GM12801 (cell line): Measurements from ENCODE around the gene DENND4A.

Experiments used
- TF ChIP-seq, protein P1 (sequence below): IDR thresholded peaks from one replicate; pipeline ENCODE4 v1.5.1; 2011; ENCODE audit warnings: control low read depth; ENCODE audit not compliant: insufficient read length; ENCODE audit errors: extremely low read depth

DENND4A gene

DNA sequence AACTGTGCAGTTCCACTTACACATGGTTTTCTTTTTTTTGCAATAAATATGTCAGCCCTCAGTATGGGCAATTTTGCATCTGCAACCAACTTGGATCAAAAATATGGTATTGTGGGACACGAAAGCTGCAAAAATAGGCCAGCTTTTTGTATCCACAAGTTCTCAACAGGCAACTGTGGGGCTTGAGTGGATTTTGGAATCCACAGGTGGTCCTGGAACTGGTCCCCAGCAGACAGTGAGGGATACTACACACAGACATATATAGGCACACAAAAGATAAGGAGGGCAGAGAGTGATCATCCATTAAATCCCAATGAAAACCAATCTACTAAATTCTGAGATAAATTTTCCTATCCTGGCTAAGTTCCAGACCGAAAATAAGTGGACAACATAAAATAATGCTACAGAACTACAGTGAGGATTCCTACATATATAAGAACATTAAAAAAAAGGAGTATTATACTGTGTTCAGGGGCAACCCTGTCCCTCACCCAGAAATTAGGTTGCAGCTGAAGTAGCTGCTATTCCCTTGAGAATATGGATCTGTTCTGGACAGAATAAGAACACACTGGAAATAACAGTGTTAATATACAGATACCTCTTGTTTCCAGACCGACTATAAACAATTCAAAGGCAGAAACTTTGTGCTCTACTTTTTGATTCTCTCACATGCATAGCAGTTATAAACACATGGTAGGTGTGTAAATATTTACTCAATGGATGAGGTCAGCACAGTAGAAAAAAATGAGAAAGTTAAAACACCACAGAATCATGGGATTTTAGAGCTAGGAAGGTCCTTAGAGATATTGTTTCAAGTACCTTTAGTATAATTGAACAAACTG lies 25.4 kb downstream of the DENND4A start:
- TF ChIP-seq, protein P1, sequence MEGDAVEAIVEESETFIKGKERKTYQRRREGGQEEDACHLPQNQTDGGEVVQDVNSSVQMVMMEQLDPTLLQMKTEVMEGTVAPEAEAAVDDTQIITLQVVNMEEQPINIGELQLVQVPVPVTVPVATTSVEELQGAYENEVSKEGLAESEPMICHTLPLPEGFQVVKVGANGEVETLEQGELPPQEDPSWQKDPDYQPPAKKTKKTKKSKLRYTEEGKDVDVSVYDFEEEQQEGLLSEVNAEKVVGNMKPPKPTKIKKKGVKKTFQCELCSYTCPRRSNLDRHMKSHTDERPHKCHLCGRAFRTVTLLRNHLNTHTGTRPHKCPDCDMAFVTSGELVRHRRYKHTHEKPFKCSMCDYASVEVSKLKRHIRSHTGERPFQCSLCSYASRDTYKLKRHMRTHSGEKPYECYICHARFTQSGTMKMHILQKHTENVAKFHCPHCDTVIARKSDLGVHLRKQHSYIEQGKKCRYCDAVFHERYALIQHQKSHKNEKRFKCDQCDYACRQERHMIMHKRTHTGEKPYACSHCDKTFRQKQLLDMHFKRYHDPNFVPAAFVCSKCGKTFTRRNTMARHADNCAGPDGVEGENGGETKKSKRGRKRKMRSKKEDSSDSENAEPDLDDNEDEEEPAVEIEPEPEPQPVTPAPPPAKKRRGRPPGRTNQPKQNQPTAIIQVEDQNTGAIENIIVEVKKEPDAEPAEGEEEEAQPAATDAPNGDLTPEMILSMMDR: no peak

DNA sequence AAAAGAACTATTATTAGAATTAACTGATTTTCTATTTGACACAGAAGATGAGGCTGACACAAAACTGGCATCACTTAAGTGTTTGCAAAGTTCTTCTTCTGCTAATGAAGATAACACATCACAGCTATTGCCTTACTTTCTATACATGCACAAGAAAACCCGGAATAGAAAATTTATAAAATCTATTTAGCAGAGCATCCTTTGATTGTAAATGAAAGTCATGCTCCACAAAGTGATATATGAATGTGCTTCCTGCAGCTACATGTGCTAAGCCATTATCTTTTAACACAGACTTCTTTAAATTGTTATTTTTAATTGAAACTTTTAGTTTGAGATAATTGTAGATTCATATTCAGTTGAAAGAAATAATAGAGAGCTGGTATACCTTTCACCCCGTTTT lies 27.0 kb downstream of the DENND4A start:
- TF ChIP-seq, protein P1: no peak

DNA sequence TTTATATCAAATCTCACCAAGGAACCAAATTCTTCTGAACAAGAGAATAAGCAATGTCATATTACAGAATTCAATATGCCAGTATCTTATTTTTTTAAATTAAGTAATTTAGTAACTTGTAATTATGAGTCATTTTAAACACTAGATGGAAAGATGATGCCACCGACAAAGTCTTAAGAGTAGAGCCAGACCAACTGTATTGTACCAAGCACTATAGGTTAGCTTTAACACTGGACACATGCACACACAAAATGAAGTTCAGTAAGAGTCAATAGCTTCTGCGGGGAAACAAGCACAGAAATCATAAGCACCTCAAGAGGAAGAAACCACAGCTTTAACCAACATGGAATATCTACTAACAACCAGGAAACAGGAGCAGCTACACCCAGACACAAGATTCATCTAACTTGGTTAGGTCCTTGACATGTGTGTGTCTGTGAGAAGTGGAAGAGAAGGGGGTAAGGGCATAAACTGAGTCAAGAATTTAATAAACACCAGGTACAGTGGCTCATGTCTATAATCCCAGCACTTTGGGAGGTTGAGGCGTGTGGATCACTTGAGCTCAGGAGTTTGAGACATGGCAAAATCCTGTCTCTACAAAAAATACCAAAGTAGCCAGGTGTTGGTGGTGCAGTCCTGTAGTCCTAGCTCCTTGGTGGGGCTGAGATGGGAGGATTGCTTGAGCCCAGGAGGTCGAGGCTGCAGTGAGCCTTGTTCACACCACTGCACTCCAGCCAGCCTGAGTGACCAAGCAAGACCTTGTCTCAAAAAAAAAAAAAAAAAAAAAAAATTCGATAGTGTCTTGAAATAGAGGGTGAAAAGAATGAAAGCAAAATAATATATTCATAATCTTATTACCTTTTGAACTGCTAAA lies 28.9 kb downstream of the DENND4A start:
- TF ChIP-seq, protein P1: no peak

DNA sequence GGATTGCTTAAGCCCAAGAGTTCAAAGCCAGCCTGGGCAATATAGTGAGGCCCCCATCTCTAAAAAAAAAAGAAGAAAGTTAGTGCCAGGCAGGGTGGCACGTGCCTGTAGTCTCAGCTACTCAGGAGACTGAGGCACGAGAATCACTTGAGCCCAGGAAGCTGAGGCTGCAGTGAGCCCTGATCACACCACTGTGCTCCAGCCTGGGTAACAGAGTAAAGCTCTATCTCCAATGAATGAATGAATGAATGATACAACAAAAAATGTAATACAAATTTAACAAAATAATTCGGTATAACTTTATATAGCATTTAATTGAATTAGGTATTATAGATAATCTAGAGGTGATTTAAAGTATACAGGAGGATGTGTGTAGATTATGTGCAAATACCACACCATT lies 29.7 kb downstream of the DENND4A start:
- TF ChIP-seq, protein P1: no peak

DNA sequence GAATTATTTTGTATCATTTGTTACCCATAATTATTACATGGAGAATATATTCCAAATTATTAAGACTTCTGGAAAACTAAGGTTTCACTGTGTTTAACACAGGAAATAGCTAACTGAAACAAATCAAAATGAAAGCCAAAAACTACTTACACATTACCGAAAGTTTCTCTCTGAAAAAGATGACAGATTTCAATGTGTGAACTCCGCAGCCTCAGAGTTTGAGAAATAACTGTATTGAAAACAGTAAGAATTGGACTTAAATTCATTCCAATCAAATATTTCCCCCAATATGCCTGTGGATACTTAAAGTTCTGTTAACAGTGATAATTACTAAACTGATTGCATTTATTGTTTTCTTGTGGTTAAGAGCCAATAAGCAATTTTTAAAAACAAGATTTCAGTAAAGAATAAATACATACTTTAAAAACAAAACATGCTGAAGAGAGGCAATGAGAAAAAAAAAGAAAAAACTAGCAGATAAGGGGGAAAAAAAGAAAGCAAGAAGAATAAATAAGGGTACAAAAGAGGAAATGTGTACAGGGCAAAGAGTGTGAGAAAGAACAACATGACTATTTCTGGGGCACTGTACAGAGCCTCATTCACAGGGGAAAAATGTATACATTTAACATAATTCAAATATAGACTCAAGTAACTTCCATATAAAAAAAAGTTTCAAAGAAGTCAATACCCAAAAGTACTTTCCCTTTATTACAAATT lies 30.7 kb downstream of the DENND4A start:
- TF ChIP-seq, protein P1: no peak

DNA sequence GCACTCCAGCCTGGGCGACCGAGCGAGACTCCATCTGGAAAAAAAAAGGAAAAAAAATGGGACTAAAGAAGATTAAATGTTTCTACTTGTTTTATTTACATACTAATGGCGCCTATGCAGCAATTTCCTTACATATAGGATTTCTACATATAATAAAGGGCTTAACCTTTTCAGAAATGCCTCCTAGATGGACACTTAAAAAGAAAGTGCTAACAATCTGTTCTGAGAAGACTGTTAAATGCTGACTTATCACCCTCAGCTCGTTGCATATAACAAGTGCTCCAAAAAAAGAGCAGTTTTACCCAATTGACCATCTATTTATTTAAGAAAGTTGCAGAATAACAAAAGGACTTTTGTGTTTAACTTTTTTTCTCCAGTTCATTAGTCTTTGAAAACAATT lies 32.7 kb downstream of the DENND4A start:
- TF ChIP-seq, protein P1: no peak

DNA sequence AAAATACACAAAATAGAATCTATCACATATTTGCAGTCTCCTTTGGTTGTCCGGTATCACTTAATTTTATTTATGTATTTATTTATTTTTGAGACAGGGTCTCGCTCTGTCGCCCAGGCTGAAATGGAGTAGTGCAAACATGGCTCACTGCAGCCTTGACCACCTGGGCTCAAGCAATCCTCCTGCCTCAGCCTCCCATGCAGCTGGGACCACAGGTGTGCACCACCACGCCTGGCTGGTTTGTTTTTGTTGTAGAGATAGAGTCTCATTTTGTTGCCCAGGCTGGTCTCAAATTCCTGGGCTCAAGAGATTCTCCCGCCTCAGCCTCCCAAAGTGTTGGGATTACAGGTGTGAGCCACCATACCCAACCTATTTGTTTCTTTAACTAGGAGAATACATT lies 33.9 kb downstream of the DENND4A start:
- TF ChIP-seq, protein P1: no peak
